K562 (cell line): Measurements from ENCODE around the gene ATAD3B. TPM values are rescaled to one million over a fixed set of nuclear protein-coding genes. Genes with fewer than 3 reads are reported as not detected.

Source experiments
- ATAC-seq: fragments of 200-7000 bp; cut with Tn5 transposase; 3 replicates; pipeline ENCODE4 v1.9.1; 2020; ENCODE audit warnings: moderate library complexity
- BruUV-seq: library from RNA; stranded (reverse); fragments of 400-500 nt; replicated peaks from 2 replicates; lab custom pipeline; 2021; lab: Mats Ljungman, UMichigan
- CTCF ChIA-PET: fragments of 300-600 bp; formaldehyde crosslinking; extraction: SDS; loops from one replicate; lab custom pipeline; 2021; ENCODE audit warnings: low intra/inter-chr PET ratio; lab: Yijun Ruan, JAX
- POLR2A ChIA-PET: fragments of 300-600, 350-650 bp; sonication (Branson Sonifier 250); formaldehyde crosslinking; extraction: SDS; loops from one replicate; lab custom pipeline; 2021; ENCODE audit warnings: antibody characterized with exemption, inconsistent platforms; lab: Yijun Ruan, JAX
- DNase-seq, 4 experiments: peaks; one replicate each; pipeline versions ENCODE4 v3.0.0 to v3.0.0-alpha.2; 2011 to 2018; ENCODE audit warnings: low spot score in 3 of 4, mixed read lengths in 3 of 4; ENCODE audit errors: extremely low read depth in 1 of 4
- FAIRE-seq: peaks from 2 replicates; lab custom pipeline; 2011; peaks lifted over from hg19 to GRCh38; lab: Jason Lieb, UNC
- H2AFZ ChIP-seq: 2 replicates; pipeline ENCODE4 v1.6.0; 2011; ENCODE audit warnings: low read depth, low read length, control low read depth, inconsistent platforms
- H3K27ac ChIP-seq: fragments of 200-600 bp; 3 replicates; pipeline ENCODE4 v1.8.0; 2011; ENCODE audit warnings: low read depth, mild to moderate bottlenecking, control low read depth, inconsistent platforms, low read length, moderate library complexity, mixed read lengths; ENCODE audit errors: extremely low read depth
- H3K27me3 ChIP-seq, 2 experiments: fragments of 300-600 bp in 1 of 2; 2 replicates in 1 of 2; 3 replicates in 1 of 2; pipeline versions ENCODE4 v1.6.0 to v1.8.0; 2011; ENCODE audit warnings: inconsistent platforms in 2 of 2, low read length in 2 of 2, mild to moderate bottlenecking in 1 of 2, mixed read lengths in 1 of 2, moderate library complexity in 1 of 2; ENCODE audit not compliant: control insufficient read depth in 2 of 2, insufficient read depth in 2 of 2
- H3K36me3 ChIP-seq: fragments of 300-600 bp; 3 replicates; pipeline ENCODE4 v1.8.0; 2011; ENCODE audit warnings: mild to moderate bottlenecking, low read length, inconsistent platforms; ENCODE audit not compliant: control insufficient read depth, insufficient read depth
- H3K4me1 ChIP-seq, 2 experiments: fragments of 200-600 bp in 1 of 2; replicated peaks in 1 of 2; 2 replicates in 1 of 2; 3 replicates in 1 of 2; pipeline versions ENCODE4 v1.5.1 to v1.8.0; 2011; ENCODE audit warnings: inconsistent platforms in 2 of 2, low read length in 2 of 2, mild to moderate bottlenecking in 1 of 2, mixed read lengths in 1 of 2, moderate library complexity in 1 of 2; ENCODE audit not compliant: control insufficient read depth in 2 of 2, insufficient read depth in 2 of 2
- H3K4me2 ChIP-seq: 2 replicates; pipeline ENCODE4 v1.6.1; 2011; ENCODE audit warnings: low read length, control low read depth, inconsistent platforms, mixed read lengths; ENCODE audit not compliant: insufficient read depth
- H3K4me3 ChIP-seq: fragments of 200-600 bp; sonication (generic), shearing (Covaris generic); 2 replicates; pipeline ENCODE4 v1.5.1; 2016; ENCODE audit warnings: control low read depth, inconsistent platforms
- H3K79me2 ChIP-seq: fragments of 200-600 bp; 3 replicates; pipeline ENCODE4 v1.8.0; 2011; ENCODE audit warnings: low read length, inconsistent platforms; ENCODE audit not compliant: control insufficient read depth, insufficient read depth
- H3K9ac ChIP-seq, 2 experiments: 2 replicates each; pipeline versions ENCODE4 v1.6.0 to v1.6.1; 2011; ENCODE audit warnings: low read depth in 2 of 2, low read length in 2 of 2, control low read depth in 1 of 2, inconsistent platforms in 1 of 2, mild to moderate bottlenecking in 1 of 2, mixed read lengths in 1 of 2; ENCODE audit not compliant: insufficient read depth in 1 of 2
- H3K9me1 ChIP-seq: one replicate; pipeline ENCODE4 v1.6.0; 2011; ENCODE audit warnings: inconsistent platforms, mild to moderate bottlenecking, low read length, moderate library complexity; ENCODE audit not compliant: control insufficient read depth, insufficient read depth
- H3K9me3 ChIP-seq: replicated peaks from 2 replicates; pipeline ENCODE4 v1.5.1; 2011; ENCODE audit warnings: low read depth, low read length, inconsistent platforms; ENCODE audit not compliant: control insufficient read depth, insufficient read depth
- H4K20me1 ChIP-seq: replicated peaks from 2 replicates; pipeline ENCODE4 v1.6.1; 2011; ENCODE audit warnings: low read length, inconsistent platforms, mixed read lengths; ENCODE audit not compliant: control insufficient read depth, insufficient read depth
- FOXJ2 ChIP-seq: fragments of 200-800 bp; sonication (Bioruptor generic); IDR thresholded peaks from 2 replicates; pipeline ENCODE4 v1.6.1; 2016; ENCODE audit warnings: missing genetic modification characterization, missing compliant biosample characterization
- KLF10 ChIP-seq: fragments of 250-450 bp; sonication (Bioruptor Pico); IDR thresholded peaks from 2 replicates; pipeline ENCODE4 v1.6.1; 2021; ENCODE audit warnings: matching md5 sums
- MEF2D ChIP-seq: conservative IDR thresholded peaks from 2 replicates; pipeline ENCODE4 v1.6.1; 2016; ENCODE audit warnings: low read depth, missing genetic modification characterization, missing compliant biosample characterization
- NCOR1 ChIP-seq: fragments of 450-650 bp; IDR thresholded peaks from 2 replicates; pipeline ENCODE4 v1.6.1; 2016; ENCODE audit warnings: mild to moderate bottlenecking, moderate library complexity
- NR2C2 ChIP-seq, 2 experiments: fragments of 200-800 bp in 1 of 2; sonication (Bioruptor generic) in 1 of 2; sonication (generic) in 1 of 2; formaldehyde crosslinking in 1 of 2; IDR thresholded peaks; 2 replicates each; pipeline versions ENCODE4 v1.6.1 to v1.8.0; 2016 to 2022; ENCODE audit warnings: mild to moderate bottlenecking in 1 of 2, missing compliant biosample characterization in 1 of 2, missing genetic modification characterization in 1 of 2, missing genetic modification reagents in 1 of 2
- NR2F6 ChIP-seq: fragments of 450-650 bp; formaldehyde crosslinking; IDR thresholded peaks from 2 replicates; pipeline ENCODE4 v1.4.0; 2020; ENCODE audit warnings: mild to moderate bottlenecking
- PPARD ChIP-seq: fragments of 250-450 bp; sonication (Bioruptor Pico); IDR thresholded peaks from 2 replicates; pipeline ENCODE4 v1.8.0; 2022; ENCODE audit warnings: inconsistent platforms, mild to moderate bottlenecking, moderate library complexity
- PTTG1 ChIP-seq: fragments of 450-650 bp; IDR thresholded peaks from 2 replicates; pipeline ENCODE4 v1.6.1; 2016; ENCODE audit warnings: low read depth, mild to moderate bottlenecking, missing genetic modification characterization, missing compliant biosample characterization
- SNRNP70 ChIP-seq: fragments of 200-400 bp; formaldehyde crosslinking; optimal IDR thresholded peaks from 2 replicates; pipeline ENCODE3; 2017; ENCODE audit warnings: low read depth, low read length
- SREBF1 ChIP-seq: fragments of 150-350 bp; IDR thresholded peaks from 2 replicates; pipeline ENCODE4 v1.6.1; 2014; ENCODE audit warnings: antibody characterized with exemption, low read depth, low read length, borderline replicate concordance
- SRF ChIP-seq, 2 experiments: fragments of 250-450, 450-650 bp in 1 of 2; sonication (Bioruptor Pico) in 1 of 2; sonication (generic) in 1 of 2; formaldehyde crosslinking; IDR thresholded peaks; 2 replicates each; pipeline versions ENCODE4 v1.5.0 to v1.5.1; 2020 to 2022; ENCODE audit warnings: mild to moderate bottlenecking in 1 of 2, missing genetic modification reagents in 1 of 2
- STAT5A ChIP-seq: IDR thresholded peaks from 2 replicates; pipeline ENCODE4 v1.6.1; 2012; ENCODE audit warnings: low read length, inconsistent platforms, borderline replicate concordance
- ZNF778 ChIP-seq: fragments of 450-650 bp; formaldehyde crosslinking; IDR thresholded peaks from 2 replicates; pipeline ENCODE4 v1.4.0; 2020; ENCODE audit warnings: mild to moderate bottlenecking, moderate library complexity
- ZNF780A ChIP-seq: fragments of 250-450 bp; sonication (Bioruptor Pico); IDR thresholded peaks from 2 replicates; pipeline ENCODE4 v1.5.0; 2021; ENCODE audit warnings: mild to moderate bottlenecking
- WGBS: fragments of 100-300 bp; shearing (Covaris generic); methylation state at CpG from one replicate; pipeline ENCODE4 v1.1.6; 2016; ENCODE audit warnings: low coverage, mixed read lengths; ENCODE audit not compliant: insufficient coverage; ENCODE audit errors: missing lambda C conversion rate; 5-methylcytosine and 5-hydroxymethylcytosine counted together
- in situ Hi-C: fragments of 300-500 bp; cut with MboI; formaldehyde crosslinking; loops from 4 replicates; pipeline ENCODE4 v1.15.0; 2018; ENCODE audit warnings: inconsistent platforms, mixed read lengths
- intact Hi-C: fragments of 100-400 bp; cut with micrococcal nuclease; formaldehyde crosslinking; loops from 2 replicates; pipeline ENCODE4 v1.14.2; 2022
- polyA plus RNA-seq, 8 experiments: library from polyadenylated mRNA; depleted of rRNA in 4 of 8; stranded (reverse) in 5 of 8; unstranded in 3 of 8; fragments of >200 nt; fragmentation: Nextera tagmentation in 2 of 8; fragmentation: Illumina TruSeq in 1 of 8; extraction: Ambion mirVana in 2 of 8; extraction: Trizol in 1 of 8; gene quantifications; 2 replicates each; pipeline versions ENCODE4 v1.2.1 to v1.2.3, GENCODE V29; 2011 to 2014; ENCODE audit warnings: inconsistent platforms in 1 of 8, missing spikeins in 1 of 8
- total RNA-seq, 7 experiments: library from RNA; depleted of rRNA in 6 of 7; stranded (reverse); fragments of >200 nt in 6 of 7; fragmentation: Illumina TruSeq in 2 of 7; extraction: Trizol in 2 of 7; gene quantifications; 2 replicates each; pipeline versions ENCODE4 v1.2.1 to v1.2.3, GENCODE V29; 2011 to 2021; ENCODE audit warnings: low replicate concordance in 1 of 7
- TF ChIP-seq, protein P1 (sequence below): fragments of 450-650 bp; IDR thresholded peaks from 2 replicates; pipeline ENCODE4 v1.6.1; 2017; ENCODE audit warnings: antibody characterized with exemption
- TF ChIP-seq, protein P2 (sequence below), 2 experiments: IDR thresholded peaks; 2 replicates each; pipeline ENCODE4 v1.6.1; 2012; ENCODE audit warnings: improper control_type of control experiment in 2 of 2, low read depth in 2 of 2, low read length in 2 of 2, borderline replicate concordance in 1 of 2
- TF ChIP-seq, protein P3 (sequence below): fragments of 250-450 bp; sonication (Bioruptor Pico); IDR thresholded peaks from 2 replicates; pipeline ENCODE4 v1.5.1; 2021; ENCODE audit warnings: mild to moderate bottlenecking

The ATAD3B gene
- total and polyA plus RNA-seq, 9 of the 15 experiments (the other 6 are each of a cell fraction or from before 2014, with no cell fraction given) = 0.07 to 113 (median 27.7) TPM

DNA sequence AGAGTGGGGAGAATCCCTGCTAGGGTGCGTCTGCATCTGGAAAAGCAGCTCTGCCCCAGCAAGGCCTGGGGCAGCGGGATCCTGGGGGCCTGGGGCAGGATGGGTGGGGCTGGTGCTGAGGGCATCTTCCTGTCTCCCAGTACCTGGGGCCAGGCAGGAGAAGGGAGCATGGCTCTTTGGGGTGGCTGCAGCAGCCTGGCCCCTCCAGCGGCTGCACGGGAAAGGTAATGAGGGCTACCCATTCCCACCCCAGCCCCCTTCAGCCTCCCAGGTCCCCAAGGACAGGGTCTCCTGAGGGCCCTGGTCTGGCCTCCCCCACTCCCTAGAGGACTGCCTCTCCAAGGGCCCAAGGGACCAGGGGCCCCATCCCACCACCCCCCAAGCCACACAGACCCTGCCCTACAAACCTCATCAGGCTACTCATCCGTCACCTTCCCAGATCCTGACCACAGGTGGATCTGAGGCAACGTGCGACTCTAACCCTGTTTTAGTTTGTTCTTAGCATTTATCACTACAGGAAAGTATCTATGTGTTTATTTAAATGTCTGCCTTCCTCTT lies 49.6 kb upstream of the ATAD3B start:
- Histone ChIP-seq H3K27me3 (no peaks in the 10 kb centered on the region), H3K9ac (no peak overlapping the region), H3K27ac (no peak overlapping the region), H3K4me2 (no peak overlapping the region), H4K20me1 (no peaks in the 10 kb centered on the region), H3K4me1 (peaks cover 3 to 43% of the 10 kb centered on the region in 2 experiments; a peak in 4 of 5 replicates), H2AFZ (peak overlapping the region; percentile 2; the same call in 1 of the 2 replicates), H3K36me3 (no peaks in the 10 kb centered on the region)
- ChIA-PET POLR2A (interaction anchor here (1.9 kb wide), 1 partner anchor 9 kb away, joined by 5 read pairs; no protein-coding TSS in a partner anchor), CTCF (no interaction called here)
- intact Hi-C loops = no loop called here
- DNase-seq (no peak), ATAC-seq (no peak), FAIRE-seq (no peak)
- in situ Hi-C loops = no loop called here
- TF ChIP-seq FOXJ2 (tag) (no peak), ZNF778 (CRISPR knock-in tag) (no peak), KLF10 (CRISPR knock-in tag) (no peak), STAT5A (no peak), NR2F6 (CRISPR knock-in tag) (no peak), SNRNP70 (no peak), PTTG1 (no peak), PPARD (CRISPR knock-in tag) (no peak), SREBF1 (no peak), ZNF780A (CRISPR knock-in tag) (no peak), NCOR1 (no peak), MEF2D (no peak), NR2C2 (CRISPR knock-in tag; IDR thresholded peaks at IDR 0.05) (no peak), NR2C2 (tag; IDR thresholded peaks at IDR 0.05) (no peak), SRF (CRISPR knock-in tag; IDR thresholded peaks at IDR 0.05) (no peak)
- TF ChIP-seq, protein P1, sequence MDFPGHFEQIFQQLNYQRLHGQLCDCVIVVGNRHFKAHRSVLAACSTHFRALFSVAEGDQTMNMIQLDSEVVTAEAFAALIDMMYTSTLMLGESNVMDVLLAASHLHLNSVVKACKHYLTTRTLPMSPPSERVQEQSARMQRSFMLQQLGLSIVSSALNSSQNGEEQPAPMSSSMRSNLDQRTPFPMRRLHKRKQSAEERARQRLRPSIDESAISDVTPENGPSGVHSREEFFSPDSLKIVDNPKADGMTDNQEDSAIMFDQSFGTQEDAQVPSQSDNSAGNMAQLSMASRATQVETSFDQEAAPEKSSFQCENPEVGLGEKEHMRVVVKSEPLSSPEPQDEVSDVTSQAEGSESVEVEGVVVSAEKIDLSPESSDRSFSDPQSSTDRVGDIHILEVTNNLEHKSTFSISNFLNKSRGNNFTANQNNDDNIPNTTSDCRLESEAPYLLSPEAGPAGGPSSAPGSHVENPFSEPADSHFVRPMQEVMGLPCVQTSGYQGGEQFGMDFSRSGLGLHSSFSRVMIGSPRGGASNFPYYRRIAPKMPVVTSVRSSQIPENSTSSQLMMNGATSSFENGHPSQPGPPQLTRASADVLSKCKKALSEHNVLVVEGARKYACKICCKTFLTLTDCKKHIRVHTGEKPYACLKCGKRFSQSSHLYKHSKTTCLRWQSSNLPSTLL = no peak
- TF ChIP-seq, protein P2, sequence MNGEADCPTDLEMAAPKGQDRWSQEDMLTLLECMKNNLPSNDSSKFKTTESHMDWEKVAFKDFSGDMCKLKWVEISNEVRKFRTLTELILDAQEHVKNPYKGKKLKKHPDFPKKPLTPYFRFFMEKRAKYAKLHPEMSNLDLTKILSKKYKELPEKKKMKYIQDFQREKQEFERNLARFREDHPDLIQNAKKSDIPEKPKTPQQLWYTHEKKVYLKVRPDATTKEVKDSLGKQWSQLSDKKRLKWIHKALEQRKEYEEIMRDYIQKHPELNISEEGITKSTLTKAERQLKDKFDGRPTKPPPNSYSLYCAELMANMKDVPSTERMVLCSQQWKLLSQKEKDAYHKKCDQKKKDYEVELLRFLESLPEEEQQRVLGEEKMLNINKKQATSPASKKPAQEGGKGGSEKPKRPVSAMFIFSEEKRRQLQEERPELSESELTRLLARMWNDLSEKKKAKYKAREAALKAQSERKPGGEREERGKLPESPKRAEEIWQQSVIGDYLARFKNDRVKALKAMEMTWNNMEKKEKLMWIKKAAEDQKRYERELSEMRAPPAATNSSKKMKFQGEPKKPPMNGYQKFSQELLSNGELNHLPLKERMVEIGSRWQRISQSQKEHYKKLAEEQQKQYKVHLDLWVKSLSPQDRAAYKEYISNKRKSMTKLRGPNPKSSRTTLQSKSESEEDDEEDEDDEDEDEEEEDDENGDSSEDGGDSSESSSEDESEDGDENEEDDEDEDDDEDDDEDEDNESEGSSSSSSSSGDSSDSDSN (IDR thresholded peaks at IDR 0.05; ENCODE audit: borderline replicate concordance in 1 of 2, low read depth in 2 of 2, low read length in 2 of 2) = no peak
- TF ChIP-seq, protein P3, sequence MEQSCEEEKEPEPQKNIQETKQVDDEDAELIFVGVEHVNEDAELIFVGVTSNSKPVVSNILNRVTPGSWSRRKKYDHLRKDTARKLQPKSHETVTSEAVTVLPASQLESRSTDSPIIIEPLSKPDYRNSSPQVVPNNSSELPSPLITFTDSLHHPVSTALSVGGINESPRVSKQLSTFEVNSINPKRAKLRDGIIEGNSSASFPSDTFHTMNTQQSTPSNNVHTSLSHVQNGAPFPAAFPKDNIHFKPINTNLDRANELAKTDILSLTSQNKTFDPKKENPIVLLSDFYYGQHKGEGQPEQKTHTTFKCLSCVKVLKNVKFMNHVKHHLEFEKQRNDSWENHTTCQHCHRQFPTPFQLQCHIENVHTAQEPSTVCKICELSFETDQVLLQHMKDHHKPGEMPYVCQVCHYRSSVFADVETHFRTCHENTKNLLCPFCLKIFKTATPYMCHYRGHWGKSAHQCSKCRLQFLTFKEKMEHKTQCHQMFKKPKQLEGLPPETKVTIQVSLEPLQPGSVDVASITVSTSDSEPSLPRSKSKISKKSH = no peak
- TF ChIP-seq, all 486 proteins: peak for 0
- Histone ChIP-seq H3K9me1 (no peaks in the 10 kb centered on the region), H3K9me3 (no peaks in the 10 kb centered on the region), H3K4me3 (no peak overlapping the region), H3K79me2 (no peaks in the 10 kb centered on the region)
- WGBS = 64% methylated on average over 4 of the region's 7 CpGs
- BruUV-seq = no TSS peak
